SJCRH30 (cell line): ENCODE results near the gene PEX19. TPM values are rescaled to one million over a fixed set of nuclear protein-coding genes. Genes with fewer than 3 reads are reported as not detected.

ENCODE experiments used
- DNase-seq, 2 experiments: peaks; one replicate each; pipeline ENCODE4 v3.0.0-alpha.2; 2015 to 2020
- H3K27ac ChIP-seq: fragments of 250-450 bp; sonication (Bioruptor Pico); 2 replicates; pipeline ENCODE4 v1.5.1; 2020; ENCODE audit warnings: mild to moderate bottlenecking, moderate library complexity
- H3K27me3 ChIP-seq: fragments of 250-450 bp; sonication (Bioruptor Pico); 2 replicates; pipeline ENCODE4 v1.5.1; 2020; ENCODE audit warnings: mild to moderate bottlenecking, moderate library complexity
- H3K36me3 ChIP-seq: fragments of 250-450 bp; sonication (Bioruptor Pico); 2 replicates; pipeline ENCODE4 v1.5.1; 2020; ENCODE audit warnings: mild to moderate bottlenecking, moderate library complexity
- H3K4me1 ChIP-seq: fragments of 250-450 bp; sonication (Bioruptor Pico); 2 replicates; pipeline ENCODE4 v1.5.1; 2020; ENCODE audit warnings: mild to moderate bottlenecking, moderate library complexity
- H3K4me3 ChIP-seq: fragments of 250-450 bp; sonication (Bioruptor Pico); 2 replicates; pipeline ENCODE4 v1.5.1; 2020; ENCODE audit warnings: mild to moderate bottlenecking, moderate library complexity
- H3K9me3 ChIP-seq: fragments of 250-450 bp; sonication (Bioruptor Pico); replicated peaks from 2 replicates; pipeline ENCODE4 v1.5.1; 2020; ENCODE audit warnings: mild to moderate bottlenecking, moderate library complexity
- total RNA-seq: library from RNA; depleted of rRNA; stranded (reverse); fragments of >200 nt; shearing (Covaris generic); gene quantifications from 2 replicates; pipeline ENCODE4 v1.2.3, GENCODE V29; 2014

PEX19 gene
- total RNA-seq, 1 experiment from 2014 or later = 37.2 TPM

DNA sequence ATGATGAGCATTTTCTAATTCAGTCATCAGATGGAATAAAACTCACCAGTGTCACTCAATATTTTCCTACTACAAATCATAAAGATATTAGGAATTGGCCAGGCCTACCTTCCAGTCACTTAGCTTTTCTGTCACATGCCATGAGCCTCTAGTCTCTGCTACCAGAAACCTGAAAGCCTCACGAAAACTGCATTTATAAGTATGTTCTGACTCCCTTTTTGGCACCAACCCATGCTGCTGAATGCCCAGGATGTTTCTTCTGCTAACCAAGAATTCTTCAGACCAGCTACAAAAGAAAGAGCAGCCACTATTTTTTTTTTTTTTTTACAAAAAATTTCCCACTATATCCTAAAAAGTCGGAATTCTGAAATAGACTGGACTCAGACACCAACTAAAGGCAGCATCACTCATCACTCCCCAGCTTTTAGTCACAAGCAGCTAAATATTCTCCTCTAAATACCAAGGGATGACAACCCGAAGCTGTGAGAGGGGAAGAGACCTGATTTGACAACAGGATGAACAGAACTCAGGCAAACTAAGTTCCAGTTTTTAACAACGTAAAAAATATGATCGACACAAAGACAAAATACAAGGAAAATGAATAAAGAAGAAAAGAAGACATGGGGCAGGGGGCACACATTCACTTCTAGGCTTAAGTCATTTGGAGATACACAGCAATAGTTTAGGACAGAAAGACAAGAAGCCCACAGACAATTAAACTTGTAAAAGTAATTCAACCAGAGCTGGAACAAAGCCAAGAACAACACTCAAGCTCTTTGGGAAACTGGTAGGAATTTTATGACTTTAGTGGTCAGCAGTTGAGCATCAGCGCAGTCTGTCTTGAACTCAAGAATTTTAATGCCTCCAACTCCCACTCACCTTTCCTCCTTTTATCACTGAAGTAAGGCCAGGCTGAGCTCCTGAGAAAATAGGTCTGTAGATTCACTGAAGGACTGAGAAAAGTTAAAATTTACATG, 24.2 kb downstream of the PEX19 start:
- H3K27ac ChIP-seq = peak overlapping the region; percentile 87

GRCh38 chr1:160258177-160258798, 26.6 kb downstream of the PEX19 start:
- no peaks in the 10 kb centered on the region for H3K36me3 ChIP-seq
- DNase-seq = no peak
- no peaks in the 10 kb centered on the region for H3K27me3 ChIP-seq
- H3K4me3 ChIP-seq = no peak overlapping the region
- H3K9me3 ChIP-seq = no peaks in the 10 kb centered on the region
- no peak overlapping the region for H3K27ac ChIP-seq
- H3K4me1 ChIP-seq = peaks cover 13% of the 10 kb centered on the region

More for the DNA sequence above, 24.2 kb downstream of the PEX19 start:
- DNase-seq = peak; percentile 57 to 83
- Histone ChIP-seq H3K9me3 (no peaks in the 10 kb centered on the region), H3K27me3 (no peaks in the 10 kb centered on the region), H3K4me3 (peak overlapping the region; percentile 86), H3K36me3 (no peaks in the 10 kb centered on the region), H3K4me1 (peaks cover 13% of the 10 kb centered on the region)

- no peaks in the 10 kb centered on the region for H3K36me3 ChIP-seq
- no peak overlapping the region for H3K4me3 ChIP-seq
- no peak overlapping the region for H3K27ac ChIP-seq
- no peaks in the 10 kb centered on the region for H3K9me3 ChIP-seq
- DNase-seq = no peak
- H3K4me1 ChIP-seq = peaks cover 13% of the 10 kb centered on the region
- H3K27me3 ChIP-seq = no peaks in the 10 kb centered on the region
Measured at GRCh38 chr1:160257411-160258015, 27.4 kb downstream of the PEX19 start.

GRCh38 chr1:160256396-160257046, 28.4 kb downstream of the PEX19 start:
- peak in 1 of 2 experiments; percentile 6 for DNase-seq

DNA sequence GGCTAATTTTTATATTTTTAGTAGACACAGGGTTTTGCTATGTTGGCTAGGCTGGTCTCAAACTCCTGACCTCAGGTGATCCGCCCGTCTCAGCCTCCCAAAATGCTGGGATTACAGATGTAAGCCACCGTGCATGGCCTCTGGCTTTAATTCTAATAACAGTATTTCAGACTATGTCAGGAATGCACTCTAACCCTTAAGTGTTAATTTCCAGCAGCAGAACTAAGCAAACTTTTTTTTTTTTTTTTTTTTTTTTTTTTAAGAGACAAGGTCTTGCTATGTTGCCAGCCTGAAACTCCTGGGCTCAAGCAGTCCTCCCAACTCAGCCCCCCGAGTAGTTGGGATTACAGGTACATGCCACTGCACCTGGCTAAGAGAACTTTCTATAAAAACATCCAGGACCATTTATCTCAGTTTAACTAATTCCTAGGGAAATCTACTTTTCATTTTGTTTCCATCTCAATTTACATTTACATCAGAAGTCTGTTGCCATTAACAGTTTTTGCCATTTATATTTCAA, 29.1 kb downstream of the PEX19 start:
- H3K9me3 ChIP-seq = no peaks in the 10 kb centered on the region
- no peak overlapping the region for H3K27ac ChIP-seq

More at GRCh38 chr1:160256396-160257046, 28.4 kb downstream of the PEX19 start:
- peaks cover 16% of the 10 kb centered on the region for H3K4me1 ChIP-seq
- H3K36me3 ChIP-seq = no peaks in the 10 kb centered on the region
- no peaks in the 10 kb centered on the region for H3K27me3 ChIP-seq
- H3K4me3 ChIP-seq = no peak overlapping the region
- H3K9me3 ChIP-seq = no peaks in the 10 kb centered on the region
- H3K27ac ChIP-seq = no peak overlapping the region

DNA sequence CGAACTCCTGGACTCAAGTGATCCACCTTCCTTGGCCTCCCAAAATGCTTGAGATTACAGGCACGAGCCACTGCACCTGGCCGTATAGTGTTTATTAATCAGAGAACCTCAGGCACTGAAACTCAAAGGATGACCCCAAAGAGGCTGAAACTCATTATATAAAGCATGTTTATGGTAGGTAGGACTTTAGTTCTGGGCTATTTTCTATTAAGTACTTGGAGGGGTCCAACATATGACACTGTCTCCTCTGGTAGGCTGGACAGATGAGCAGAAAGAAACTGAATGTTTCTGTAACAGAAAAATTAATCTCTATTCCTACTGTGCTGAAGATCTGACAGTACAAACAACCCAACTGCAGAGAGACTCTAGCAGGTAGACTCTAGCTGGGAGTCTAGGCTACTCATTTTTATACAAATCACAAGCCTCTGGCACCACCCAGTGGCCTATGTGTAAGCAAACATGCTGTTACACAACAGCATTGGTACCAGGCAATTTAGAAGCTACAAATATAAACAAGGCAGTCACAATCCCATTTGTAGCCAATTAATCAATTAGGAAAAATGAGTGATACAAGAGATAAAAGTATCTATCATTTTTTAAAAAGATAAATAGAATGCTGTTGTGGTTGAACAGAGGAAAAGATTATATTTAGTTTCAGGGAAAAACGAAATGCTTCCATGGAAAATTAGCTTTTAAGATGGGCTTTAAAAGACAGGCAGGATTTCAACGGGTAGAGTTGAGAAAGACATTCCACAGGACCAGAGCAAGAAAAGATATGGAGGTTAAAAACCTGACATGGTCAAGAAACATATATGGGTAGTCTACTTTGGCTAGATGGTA, 33.0 kb downstream of the PEX19 start:
- DNase-seq = peak; percentile 54 to 77

More for the DNA sequence above, 29.1 kb downstream of the PEX19 start:
- peaks cover 18% of the 10 kb centered on the region for H3K4me1 ChIP-seq
- no peak for DNase-seq
- no peak overlapping the region for H3K4me3 ChIP-seq
- no peaks in the 10 kb centered on the region for H3K36me3 ChIP-seq
- no peaks in the 10 kb centered on the region for H3K27me3 ChIP-seq

GRCh38 chr1:160251011-160251410, 33.9 kb downstream of the PEX19 start:
- H3K4me1 ChIP-seq = peaks cover 10% of the 10 kb centered on the region; the same call in 1 of the 2 replicates
- no peaks in the 10 kb centered on the region; the same call in 1 of the 2 replicates for H3K36me3 ChIP-seq
- peak in 1 of 2 experiments; percentile 29 for DNase-seq
- H3K27me3 ChIP-seq = no peaks in the 10 kb centered on the region
- no peak overlapping the region for H3K4me3 ChIP-seq
- H3K27ac ChIP-seq = no peak overlapping the region
- H3K9me3 ChIP-seq = no peaks in the 10 kb centered on the region

More for the DNA sequence above, 33.0 kb downstream of the PEX19 start:
- Histone ChIP-seq H3K4me3 (no peak overlapping the region), H3K27ac (no peak overlapping the region), H3K36me3 (no peaks in the 10 kb centered on the region; the same call in 1 of the 2 replicates), H3K4me1 (peaks cover 10% of the 10 kb centered on the region), H3K9me3 (no peaks in the 10 kb centered on the region), H3K27me3 (no peaks in the 10 kb centered on the region)

- Histone ChIP-seq H3K9me3 (no peaks in the 10 kb centered on the region), H3K4me1 (peaks cover 10% of the 10 kb centered on the region; the same call in 1 of the 2 replicates), H3K4me3 (no peak overlapping the region), H3K27ac (no peak overlapping the region), H3K27me3 (no peaks in the 10 kb centered on the region), H3K36me3 (peaks cover 5% of the 10 kb centered on the region)
- no peak for DNase-seq
Measured at GRCh38 chr1:160247053-160247452, 37.9 kb downstream of the PEX19 start.

DNA sequence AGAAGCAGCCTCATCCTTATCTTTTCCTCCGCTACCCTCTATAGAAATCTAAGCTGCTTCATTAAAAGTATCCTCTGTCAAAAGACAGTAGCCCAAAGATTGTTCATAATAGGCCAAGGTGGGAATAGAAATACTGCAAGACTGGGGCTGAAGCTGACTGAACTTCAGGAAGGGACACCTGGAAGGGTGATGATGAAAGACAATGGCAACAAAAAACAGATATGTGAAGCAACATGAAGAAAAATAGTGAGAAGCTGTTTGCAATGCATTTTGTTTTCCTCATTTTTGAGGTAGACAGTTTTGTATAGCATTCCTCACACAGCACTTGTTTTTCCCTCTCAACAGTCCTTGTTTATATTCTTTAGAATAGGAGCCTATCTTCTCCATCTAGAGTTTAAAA, 39.5 kb downstream of the PEX19 start:
- Histone ChIP-seq H3K4me3 (no peak overlapping the region), H3K27ac (no peak overlapping the region), H3K9me3 (no peaks in the 10 kb centered on the region), H3K4me1 (no peaks in the 10 kb centered on the region), H3K27me3 (no peaks in the 10 kb centered on the region), H3K36me3 (peaks cover 5% of the 10 kb centered on the region)
- DNase-seq = no peak

GRCh38 chr1:160244209-160244608, 40.7 kb downstream of the PEX19 start:
- no peaks in the 10 kb centered on the region for H3K4me1 ChIP-seq
- H3K9me3 ChIP-seq = no peaks in the 10 kb centered on the region

GRCh38 chr1:160243767-160244166, 41.2 kb downstream of the PEX19 start:
- no peaks in the 10 kb centered on the region for H3K9me3 ChIP-seq
- H3K36me3 ChIP-seq = peaks cover 12% of the 10 kb centered on the region
- H3K4me3 ChIP-seq = no peak overlapping the region
- H3K27ac ChIP-seq = no peak overlapping the region
- H3K4me1 ChIP-seq = no peaks in the 10 kb centered on the region
- no peaks in the 10 kb centered on the region for H3K27me3 ChIP-seq
- no peak for DNase-seq

More at GRCh38 chr1:160244209-160244608, 40.7 kb downstream of the PEX19 start:
- Histone ChIP-seq H3K36me3 (peaks cover 8% of the 10 kb centered on the region), H3K27me3 (no peaks in the 10 kb centered on the region), H3K27ac (no peak overlapping the region), H3K4me3 (no peak overlapping the region)
- DNase-seq = peak in 1 of 2 experiments; percentile 11

DNA sequence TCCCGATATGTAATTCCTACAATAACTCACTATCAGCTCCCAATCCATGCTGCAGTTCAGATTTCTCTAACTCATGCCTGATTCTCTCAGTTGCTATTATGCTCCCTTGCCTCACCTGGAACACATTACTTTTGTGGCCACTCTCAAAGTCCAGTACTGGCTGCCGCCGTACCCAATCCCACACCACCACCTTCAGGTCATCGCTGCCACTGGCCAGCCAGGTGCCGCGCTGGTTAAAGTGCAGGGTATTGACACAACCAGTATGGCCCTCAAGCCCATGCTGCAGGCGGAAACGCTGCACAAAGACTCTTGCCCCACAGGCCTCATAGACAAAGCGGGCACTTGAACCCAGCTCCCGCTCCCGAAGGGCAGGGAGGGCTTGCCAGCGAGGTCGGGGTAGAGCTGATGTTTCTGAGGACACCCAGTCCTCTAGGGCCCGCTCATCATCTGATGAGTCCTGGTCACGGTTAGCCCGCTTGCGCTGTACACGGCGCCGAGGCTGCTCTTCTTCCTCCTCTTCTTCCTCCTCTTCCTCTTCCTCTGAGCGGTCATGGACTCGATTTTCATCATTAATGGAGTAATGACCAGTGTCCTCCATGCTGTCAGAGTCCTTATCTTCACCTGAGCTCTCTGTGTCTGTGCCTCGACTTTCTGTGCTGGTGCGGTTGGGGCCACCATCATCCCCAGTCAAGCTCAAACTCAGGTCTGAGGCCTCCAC, 45.2 kb downstream of the PEX19 start:
- Histone ChIP-seq H3K27ac (no peak overlapping the region), H3K36me3 (peaks cover 35% of the 10 kb centered on the region), H3K4me1 (no peaks in the 10 kb centered on the region), H3K27me3 (no peaks in the 10 kb centered on the region), H3K9me3 (no peaks in the 10 kb centered on the region), H3K4me3 (no peak overlapping the region)
- no peak for DNase-seq

- Histone ChIP-seq H3K27me3 (no peaks in the 10 kb centered on the region), H3K4me3 (no peak overlapping the region), H3K9me3 (no peaks in the 10 kb centered on the region), H3K4me1 (no peaks in the 10 kb centered on the region), H3K27ac (no peak overlapping the region), H3K36me3 (peaks cover 37% of the 10 kb centered on the region)
- DNase-seq = no peak
Measured at GRCh38 chr1:160238408-160238807, 46.5 kb downstream of the PEX19 start.
